ENCODE data around the gene DPP3. TPM values are rescaled to one million over a fixed set of nuclear protein-coding genes. Genes with fewer than 3 reads are reported as not detected.

DPP3 gene
- total RNA-seq, 2 experiments from 2014 or later = 47.2 to 53.4 TPM

DNA sequence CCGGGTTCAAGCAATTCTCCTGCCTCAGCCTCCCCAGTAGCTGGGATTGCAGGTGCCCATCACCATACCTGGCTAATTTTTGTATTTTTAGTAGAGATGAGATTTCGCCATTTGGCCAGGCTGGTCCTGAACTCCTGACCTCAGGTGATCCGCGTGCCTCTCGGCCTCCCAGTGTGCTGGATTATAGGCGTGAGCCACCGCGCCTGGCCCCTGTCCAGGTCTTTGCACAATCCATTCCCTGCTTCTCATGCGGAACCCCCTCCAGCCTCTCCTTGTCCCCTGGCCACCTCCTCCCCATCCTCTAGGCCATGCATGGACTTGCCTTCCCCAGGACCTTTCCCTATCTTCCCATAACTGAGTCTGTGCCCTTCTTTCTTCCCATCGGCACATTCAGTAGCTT, 8.7 kb downstream of the DPP3 start:
- no TSS peak for BruUV-seq (replicated peaks)
- Histone ChIP-seq H3K9me2 (ENCODE audit: insufficient read depth, low read length) (no peaks in the 10 kb centered on the region), H3K9me3 (ENCODE audit: low read length) (no peaks in the 10 kb centered on the region), H3K79me2 (ENCODE audit: insufficient read depth, low read depth, low read length) (no peaks in the 10 kb centered on the region), H3K4me1 (ENCODE audit: insufficient read depth, low read length, poor library complexity, severe bottlenecking) (no peaks in the 10 kb centered on the region), H3K4me3 (ENCODE audit: low read depth, low read length, poor library complexity, severe bottlenecking) (no peak overlapping the region), H3K36me3 (ENCODE audit: insufficient read depth, low read length) (peaks cover 24% of the 10 kb centered on the region; the same call in 1 of the 2 replicates), H3K4me2 (ENCODE audit: low read length) (no peak overlapping the region), H3K27ac (ENCODE audit: low read depth, low read length, poor library complexity, severe bottlenecking) (no peak overlapping the region), H2AFZ (ENCODE audit: low read length) (no peak overlapping the region), H4K20me1 (ENCODE audit: insufficient read depth, low read length) (no peaks in the 10 kb centered on the region)
- no peak for DNase-seq (ENCODE audit: low spot score)
- ChIA-PET POLR2A (no interaction called here), CTCF (ENCODE audit: unreplicated experiment) (no interaction called here)
- TF ChIP-seq, protein P1, sequence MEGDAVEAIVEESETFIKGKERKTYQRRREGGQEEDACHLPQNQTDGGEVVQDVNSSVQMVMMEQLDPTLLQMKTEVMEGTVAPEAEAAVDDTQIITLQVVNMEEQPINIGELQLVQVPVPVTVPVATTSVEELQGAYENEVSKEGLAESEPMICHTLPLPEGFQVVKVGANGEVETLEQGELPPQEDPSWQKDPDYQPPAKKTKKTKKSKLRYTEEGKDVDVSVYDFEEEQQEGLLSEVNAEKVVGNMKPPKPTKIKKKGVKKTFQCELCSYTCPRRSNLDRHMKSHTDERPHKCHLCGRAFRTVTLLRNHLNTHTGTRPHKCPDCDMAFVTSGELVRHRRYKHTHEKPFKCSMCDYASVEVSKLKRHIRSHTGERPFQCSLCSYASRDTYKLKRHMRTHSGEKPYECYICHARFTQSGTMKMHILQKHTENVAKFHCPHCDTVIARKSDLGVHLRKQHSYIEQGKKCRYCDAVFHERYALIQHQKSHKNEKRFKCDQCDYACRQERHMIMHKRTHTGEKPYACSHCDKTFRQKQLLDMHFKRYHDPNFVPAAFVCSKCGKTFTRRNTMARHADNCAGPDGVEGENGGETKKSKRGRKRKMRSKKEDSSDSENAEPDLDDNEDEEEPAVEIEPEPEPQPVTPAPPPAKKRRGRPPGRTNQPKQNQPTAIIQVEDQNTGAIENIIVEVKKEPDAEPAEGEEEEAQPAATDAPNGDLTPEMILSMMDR (conservative IDR thresholded peaks at IDR 0.05; ENCODE audit: low read length) = no peak
- intact Hi-C loops (cut with micrococcal nuclease; ENCODE audit: unreplicated experiment) = no loop called here

DNA sequence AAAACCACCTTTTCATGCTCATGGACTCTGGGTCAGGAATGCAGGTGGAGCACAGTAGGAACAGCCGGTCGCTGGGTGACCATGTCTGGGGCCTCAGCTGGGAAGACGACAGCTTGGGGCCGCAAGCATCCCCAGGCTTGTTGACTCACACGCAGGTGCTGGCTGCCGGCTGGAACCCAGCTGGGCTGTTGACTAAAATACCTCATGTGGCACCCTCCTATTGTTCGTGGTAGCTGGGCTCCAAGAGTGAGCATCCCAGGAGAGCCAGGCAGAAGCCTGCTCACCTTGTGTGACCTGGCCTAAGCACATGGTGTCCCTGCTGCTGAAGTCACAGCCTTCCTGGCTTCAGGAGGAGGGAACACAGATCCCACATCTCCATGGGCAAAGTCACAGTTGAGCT, 9.4 kb downstream of the DPP3 start:
- H3K36me3 ChIP-seq (ENCODE audit: insufficient read depth, low read length) = peaks cover 24% of the 10 kb centered on the region; the same call in 1 of the 2 replicates
- TF ChIP-seq, protein P1 (conservative IDR thresholded peaks at IDR 0.05; ENCODE audit: low read length) = no peak
- no peak for TF ChIP-seq EZH2phosphoT487 (IDR thresholded peaks at IDR 0.05; ENCODE audit: borderline replicate concordance, low read depth, low read length)
- intact Hi-C loops (cut with micrococcal nuclease; ENCODE audit: unreplicated experiment) = no loop called here
- ChIA-PET CTCF (ENCODE audit: unreplicated experiment) (no interaction called here), POLR2A (no interaction called here)
- no peaks in the 10 kb centered on the region for H3K9me3 ChIP-seq (ENCODE audit: low read length)
- BruUV-seq (replicated peaks) = no TSS peak
- H3K4me2 ChIP-seq (ENCODE audit: low read length) = no peak overlapping the region
- no peaks in the 10 kb centered on the region for H3K4me1 ChIP-seq (ENCODE audit: insufficient read depth, low read length, poor library complexity, severe bottlenecking)
- H3K79me2 ChIP-seq (ENCODE audit: insufficient read depth, low read depth, low read length) = no peaks in the 10 kb centered on the region
- no peaks in the 10 kb centered on the region for H4K20me1 ChIP-seq (ENCODE audit: insufficient read depth, low read length)
- no peak overlapping the region for H2AFZ ChIP-seq (ENCODE audit: low read length)
- H3K27ac ChIP-seq (ENCODE audit: low read depth, low read length, poor library complexity, severe bottlenecking) = no peak overlapping the region
- no peak overlapping the region for H3K4me3 ChIP-seq (ENCODE audit: low read depth, low read length, poor library complexity, severe bottlenecking)
- H3K9me2 ChIP-seq (ENCODE audit: insufficient read depth, low read length) = no peaks in the 10 kb centered on the region
- DNase-seq (ENCODE audit: low spot score) = no peak

DNA sequence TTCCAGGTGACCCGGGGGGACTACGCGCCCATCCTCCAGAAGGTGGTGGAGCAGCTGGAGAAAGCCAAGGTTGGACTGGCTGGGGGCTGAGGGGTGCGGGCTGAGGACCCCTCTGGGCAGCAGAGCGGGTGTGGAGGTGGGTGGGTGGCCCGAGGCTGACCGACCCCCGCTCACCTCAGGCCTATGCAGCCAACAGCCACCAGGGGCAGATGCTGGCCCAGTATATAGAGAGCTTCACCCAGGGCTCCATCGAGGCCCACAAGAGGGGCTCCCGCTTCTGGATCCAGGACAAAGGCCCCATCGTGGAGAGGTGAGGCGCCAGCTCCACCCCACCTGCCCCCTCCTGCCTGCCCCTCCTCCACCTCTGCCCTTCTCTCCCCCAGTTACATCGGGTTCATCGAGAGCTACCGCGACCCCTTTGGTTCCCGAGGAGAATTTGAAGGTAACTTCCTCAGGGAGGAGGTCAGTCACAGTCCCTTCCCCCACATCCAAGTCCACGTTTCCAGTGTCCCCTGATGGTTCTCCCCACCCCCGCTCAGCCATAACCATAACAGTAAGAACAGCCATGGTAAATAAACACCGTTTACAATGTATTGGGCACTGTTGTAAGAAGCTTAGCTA, 11.2 kb downstream of the DPP3 start:
- no peak for DNase-seq (ENCODE audit: low spot score)
- Histone ChIP-seq H4K20me1 (ENCODE audit: insufficient read depth, low read length) (no peaks in the 10 kb centered on the region), H3K4me1 (ENCODE audit: insufficient read depth, low read length, poor library complexity, severe bottlenecking) (no peaks in the 10 kb centered on the region), H3K79me2 (ENCODE audit: insufficient read depth, low read depth, low read length) (no peaks in the 10 kb centered on the region), H2AFZ (ENCODE audit: low read length) (no peak overlapping the region), H3K4me2 (ENCODE audit: low read length) (no peak overlapping the region), H3K27ac (ENCODE audit: low read depth, low read length, poor library complexity, severe bottlenecking) (no peak overlapping the region), H3K9me2 (ENCODE audit: insufficient read depth, low read length) (no peaks in the 10 kb centered on the region), H3K9me3 (ENCODE audit: low read length) (no peaks in the 10 kb centered on the region), H3K4me3 (ENCODE audit: low read depth, low read length, poor library complexity, severe bottlenecking) (no peak overlapping the region), H3K36me3 (ENCODE audit: insufficient read depth, low read length) (peaks cover 33% of the 10 kb centered on the region; the same call in 1 of the 2 replicates)
- ChIA-PET POLR2A (no interaction called here), CTCF (ENCODE audit: unreplicated experiment) (interaction anchor here (0.5 kb wide), 1 partner anchor 794 kb away, joined by 3 read pairs; no protein-coding TSS in a partner anchor)
- no TSS peak for BruUV-seq (replicated peaks)
- TF ChIP-seq, protein P1 (conservative IDR thresholded peaks at IDR 0.05; ENCODE audit: low read length) = peak; percentile 64
- no peak for TF ChIP-seq EZH2phosphoT487 (IDR thresholded peaks at IDR 0.05; ENCODE audit: borderline replicate concordance, low read depth, low read length)
- intact Hi-C loops (cut with micrococcal nuclease; ENCODE audit: unreplicated experiment) = no loop called here
